ENCODE measurements around the gene MGRN1. TPM values are rescaled to one million over a fixed set of nuclear protein-coding genes. Genes with fewer than 3 reads are reported as not detected.

MGRN1 gene
- total and polyA plus RNA-seq, 11 donors: 17.9 to 75.0 (median 38.0) TPM

GRCh38 chr16:4593086-4593485 is 31.5 kb upstream of the MGRN1 start:
- no peak overlapping the region for H3K27ac ChIP-seq
- DNase-seq: no peak
- WGBS, 4 donors: 61 to 68% (median 65%) methylated on average over 11 to 16 of the region's 16 CpGs
- intact Hi-C loops (cut with DNase I): no loop called here
- H3K4me3 ChIP-seq: no peak overlapping the region
- no peaks in the 10 kb centered on the region for H3K27me3 ChIP-seq
- no peaks in the 10 kb centered on the region for H3K36me3 ChIP-seq
- TF ChIP-seq CTCF (IDR thresholded peaks at IDR 0.05): no peak
- TF ChIP-seq POLR2A (IDR thresholded peaks at IDR 0.05): no peak
- H3K4me1 ChIP-seq: no peaks in the 10 kb centered on the region
- no peak for ATAC-seq
- peaks cover 0 to 4% (median 0%) of the 10 kb centered on the region in 12 donors for H3K9me3 ChIP-seq

DNA sequence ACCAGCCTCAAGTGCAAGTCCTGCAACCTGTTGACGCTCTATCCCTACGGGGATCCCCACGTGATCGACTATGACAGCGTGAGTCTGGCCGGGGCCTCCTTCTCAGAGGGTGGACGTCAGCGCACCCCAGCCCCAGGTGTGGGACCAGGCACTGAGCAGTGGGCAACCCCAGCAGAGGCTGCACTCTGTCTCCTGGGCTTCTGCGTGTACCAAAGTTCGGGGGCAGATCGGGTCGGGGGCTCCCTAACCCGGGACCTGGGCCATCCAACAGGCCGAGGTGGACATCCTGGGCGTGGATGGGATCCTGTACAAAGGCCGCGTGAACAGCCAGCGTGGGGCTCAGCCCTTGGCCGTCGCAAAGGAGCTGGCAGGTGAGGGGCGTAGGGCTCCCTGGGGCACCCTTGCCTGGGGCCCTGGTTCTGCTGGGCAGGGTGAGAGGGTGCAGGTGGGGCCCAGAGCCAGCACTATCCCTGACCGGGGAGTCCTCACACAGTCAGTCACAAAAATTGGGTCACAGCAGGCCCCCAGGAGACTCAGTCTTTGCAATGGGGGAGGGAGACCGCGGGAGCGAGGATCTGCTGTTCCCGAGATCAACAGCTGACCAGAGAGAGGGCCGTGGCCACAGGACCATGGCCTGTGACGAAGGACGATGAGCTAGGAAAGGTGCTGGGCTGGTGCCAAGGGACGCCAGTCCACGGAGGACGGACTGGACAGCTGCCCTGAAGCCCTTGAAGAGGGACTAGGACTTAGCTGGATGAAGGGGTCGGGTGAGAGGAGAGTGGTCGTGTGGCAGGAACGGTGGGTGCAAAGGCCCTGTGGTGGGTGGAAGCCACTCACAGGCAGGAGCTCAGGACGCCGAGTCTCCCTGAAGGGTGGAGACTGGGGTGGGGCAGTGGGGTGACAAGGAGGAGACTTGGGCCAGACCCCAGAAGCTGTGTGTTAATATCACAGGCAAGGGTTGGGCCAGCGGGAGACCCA is 29.9 kb upstream of the MGRN1 start:
- 85 to 91% (median 88%) methylated on average over 26 to 38 of the region's 38 CpGs for WGBS, 4 donors
- Histone ChIP-seq H3K36me3 (no peaks in the 10 kb centered on the region), H3K9me3 (no peaks in the 10 kb centered on the region), H3K27me3 (no peaks in the 10 kb centered on the region), H3K4me1 (no peaks in the 10 kb centered on the region), H3K27ac (no peak overlapping the region), H3K4me3 (no peak overlapping the region)
- TF ChIP-seq POLR2A (IDR thresholded peaks at IDR 0.05) (no peak), CTCF (IDR thresholded peaks at IDR 0.05) (no peak)
- intact Hi-C loops (cut with DNase I): no loop called here
- ATAC-seq (no peak), DNase-seq (no peak)

DNA sequence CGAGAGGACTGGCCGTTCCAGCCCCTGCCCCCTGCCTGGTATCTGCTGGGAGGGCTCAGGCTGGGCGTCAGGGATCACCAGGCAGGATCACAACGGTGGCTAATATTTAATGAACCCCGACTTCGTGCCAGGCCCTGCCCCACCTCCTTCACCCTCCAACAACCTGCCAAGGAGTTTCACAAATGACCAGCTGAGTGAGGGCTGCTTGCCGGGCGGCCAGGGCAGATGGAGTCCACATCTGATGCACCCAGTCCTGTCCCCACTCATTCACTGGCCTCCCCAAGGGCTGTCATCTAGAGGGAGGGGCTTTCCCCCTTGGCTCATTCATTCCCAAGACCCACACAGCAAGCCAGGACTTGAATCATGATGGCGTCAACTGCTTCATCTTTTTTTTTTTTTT is 27.5 kb upstream of the MGRN1 start:
- ATAC-seq: no peak
- intact Hi-C loops (cut with DNase I): no loop called here
- H3K27me3 ChIP-seq: no peaks in the 10 kb centered on the region
- TF ChIP-seq CTCF (IDR thresholded peaks at IDR 0.05): no peak
- no peak for TF ChIP-seq POLR2A (IDR thresholded peaks at IDR 0.05)
- H3K36me3 ChIP-seq: no peaks in the 10 kb centered on the region
- H3K4me3 ChIP-seq: no peak overlapping the region
- H3K27ac ChIP-seq: no peak overlapping the region
- no peak for DNase-seq
- WGBS, 4 donors: 64 to 75% (median 73%) methylated on average over 9 of the region's 9 CpGs
- H3K4me1 ChIP-seq: peaks cover 0 to 13% (median 0%) of the 10 kb centered on the region in 12 donors
- no peaks in the 10 kb centered on the region for H3K9me3 ChIP-seq

DNA sequence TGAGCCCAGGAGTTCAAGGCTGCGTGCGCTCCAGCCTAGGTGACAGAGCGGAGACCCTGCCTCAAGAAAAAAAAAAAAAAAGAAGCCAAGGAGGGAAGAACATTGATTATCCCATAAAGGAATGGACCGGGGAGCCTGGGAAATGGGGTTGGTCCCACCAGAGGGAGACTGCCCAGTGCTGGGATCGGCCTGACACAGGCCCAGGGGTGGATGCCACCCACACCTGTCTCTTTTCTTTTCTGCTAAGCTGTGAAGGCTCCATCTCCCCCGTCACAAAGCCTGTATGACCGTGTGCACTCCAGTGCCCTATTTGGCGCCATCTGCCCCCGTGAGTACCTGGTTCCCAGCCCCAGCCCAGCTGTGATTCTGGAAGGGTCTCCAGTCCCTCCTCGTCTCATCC is 25.6 kb upstream of the MGRN1 start:
- Histone ChIP-seq H3K36me3 (no peaks in the 10 kb centered on the region), H3K27me3 (no peaks in the 10 kb centered on the region), H3K4me1 (peaks cover 0 to 13% (median 0%) of the 10 kb centered on the region in 12 donors), H3K27ac (no peak overlapping the region), H3K4me3 (no peak overlapping the region), H3K9me3 (no peaks in the 10 kb centered on the region)
- no peak for ATAC-seq
- no peak for TF ChIP-seq POLR2A (IDR thresholded peaks at IDR 0.05)
- TF ChIP-seq CTCF (IDR thresholded peaks at IDR 0.05): no peak
- no peak for DNase-seq
- 86 to 94% (median 89%) methylated on average over 10 of the region's 10 CpGs for WGBS, 4 donors
- intact Hi-C loops (cut with DNase I): no loop called here
